HEK293 (cell line): ENCODE data around the gene CYP4Z1.

Experiments used
- KLF1 ChIP-seq: fragments of 450-650 bp; formaldehyde crosslinking; IDR thresholded peaks from 2 replicates; pipeline ENCODE4 v1.5.1; 2016; ENCODE audit warnings: missing biosample characterization, missing genetic modification characterization
- KLF17 ChIP-seq: fragments of 450-650 bp; formaldehyde crosslinking; IDR thresholded peaks from 2 replicates; pipeline ENCODE4 v1.5.1; 2016; ENCODE audit warnings: missing biosample characterization, missing genetic modification characterization
- MYNN ChIP-seq: fragments of 450-650 bp; formaldehyde crosslinking; IDR thresholded peaks from 2 replicates; pipeline ENCODE4 v1.5.1; 2016; ENCODE audit warnings: missing biosample characterization, missing genetic modification characterization, borderline replicate concordance
- SALL2 ChIP-seq: fragments of 450-650 bp; formaldehyde crosslinking; IDR thresholded peaks from 2 replicates; pipeline ENCODE4 v1.5.0; 2017; ENCODE audit warnings: missing biosample characterization, mild to moderate bottlenecking, missing genetic modification characterization, borderline replicate concordance
- SCRT1 ChIP-seq: fragments of 450-650 bp; formaldehyde crosslinking; IDR thresholded peaks from 2 replicates; pipeline ENCODE4 v1.5.1; 2016; ENCODE audit warnings: missing biosample characterization, missing genetic modification characterization, borderline replicate concordance
- YY2 ChIP-seq: fragments of 450-650 bp; formaldehyde crosslinking; IDR thresholded peaks from 2 replicates; pipeline ENCODE4 v1.5.1; 2016; ENCODE audit warnings: missing biosample characterization, missing genetic modification characterization
- ZBTB20 ChIP-seq: fragments of 450-650 bp; formaldehyde crosslinking; IDR thresholded peaks from 2 replicates; pipeline ENCODE4 v1.5.1; 2016; ENCODE audit warnings: missing biosample characterization, missing genetic modification characterization
- ZBTB21 ChIP-seq: fragments of 450-650 bp; formaldehyde crosslinking; IDR thresholded peaks from 2 replicates; pipeline ENCODE4 v1.5.1; 2017; ENCODE audit warnings: missing biosample characterization, missing genetic modification characterization
- ZBTB48 ChIP-seq: fragments of 450-650 bp; formaldehyde crosslinking; IDR thresholded peaks from 2 replicates; pipeline ENCODE4 v1.5.1; 2016; ENCODE audit warnings: missing biosample characterization, missing genetic modification characterization
- ZFHX2 ChIP-seq: fragments of 450-650 bp; formaldehyde crosslinking; conservative IDR thresholded peaks from 2 replicates; pipeline ENCODE4 v1.5.1; 2016; ENCODE audit warnings: missing biosample characterization, missing genetic modification characterization
- ZFP69B ChIP-seq: fragments of 450-650 bp; formaldehyde crosslinking; IDR thresholded peaks from 2 replicates; pipeline ENCODE4 v1.5.1; 2016; ENCODE audit warnings: missing biosample characterization, missing genetic modification characterization
- ZNF112 ChIP-seq: fragments of 450-650 bp; formaldehyde crosslinking; IDR thresholded peaks from 2 replicates; pipeline ENCODE4 v1.5.0; 2017; ENCODE audit warnings: missing biosample characterization, missing genetic modification characterization
- ZNF157 ChIP-seq: fragments of 450-650 bp; formaldehyde crosslinking; IDR thresholded peaks from 2 replicates; pipeline ENCODE4 v1.5.1; 2016; ENCODE audit warnings: missing biosample characterization, missing genetic modification characterization
- ZNF184 ChIP-seq: fragments of 450-650 bp; IDR thresholded peaks from 2 replicates; pipeline ENCODE4 v1.5.1; 2018; ENCODE audit warnings: missing biosample characterization, mild to moderate bottlenecking, missing genetic modification characterization
- ZNF214 ChIP-seq: fragments of 450-650 bp; formaldehyde crosslinking; IDR thresholded peaks from 2 replicates; pipeline ENCODE4 v1.5.1; 2017; ENCODE audit warnings: missing biosample characterization, mild to moderate bottlenecking, missing genetic modification characterization, borderline replicate concordance
- ZNF266 ChIP-seq: fragments of 450-650 bp; formaldehyde crosslinking; IDR thresholded peaks from 2 replicates; pipeline ENCODE4 v1.5.1; 2016; ENCODE audit warnings: missing biosample characterization, missing genetic modification characterization, low read depth
- ZNF311 ChIP-seq: fragments of 450-650 bp; formaldehyde crosslinking; IDR thresholded peaks from 2 replicates; pipeline ENCODE4 v1.5.1; 2017; ENCODE audit warnings: missing biosample characterization, missing genetic modification characterization, borderline replicate concordance
- ZNF391 ChIP-seq: fragments of 450-650 bp; formaldehyde crosslinking; IDR thresholded peaks from 2 replicates; pipeline ENCODE4 v1.5.1; 2016; ENCODE audit warnings: low read depth, missing biosample characterization, missing genetic modification characterization, borderline replicate concordance
- ZNF426 ChIP-seq: fragments of 450-650 bp; formaldehyde crosslinking; IDR thresholded peaks from 2 replicates; pipeline ENCODE4 v1.5.1; 2017; ENCODE audit warnings: missing biosample characterization, missing genetic modification characterization, mild to moderate bottlenecking, inconsistent platforms, moderate library complexity
- ZNF433 ChIP-seq: fragments of 450-650 bp; formaldehyde crosslinking; IDR thresholded peaks from 2 replicates; pipeline ENCODE4 v1.5.1; 2016; ENCODE audit warnings: missing biosample characterization, missing genetic modification characterization, low read depth
- ZNF510 ChIP-seq: fragments of 450-650 bp; formaldehyde crosslinking; IDR thresholded peaks from 2 replicates; pipeline ENCODE4 v1.5.1; 2018; ENCODE audit warnings: mild to moderate bottlenecking, missing genetic modification characterization, missing biosample characterization; ENCODE audit not compliant: insufficient replicate concordance
- ZNF514 ChIP-seq: fragments of 450-650 bp; formaldehyde crosslinking; IDR thresholded peaks from 2 replicates; pipeline ENCODE4 v1.5.1; 2016; ENCODE audit warnings: missing biosample characterization, missing genetic modification characterization
- ZNF529 ChIP-seq: fragments of 450-650 bp; formaldehyde crosslinking; IDR thresholded peaks from 2 replicates; pipeline ENCODE4 v1.5.1; 2017; ENCODE audit warnings: missing genetic modification characterization, missing biosample characterization; ENCODE audit not compliant: insufficient replicate concordance
- ZNF548 ChIP-seq: fragments of 450-650 bp; formaldehyde crosslinking; IDR thresholded peaks from 2 replicates; pipeline ENCODE4 v1.5.1; 2016; ENCODE audit warnings: missing biosample characterization, missing genetic modification characterization
- ZNF561 ChIP-seq: fragments of 450-650 bp; IDR thresholded peaks from 2 replicates; pipeline ENCODE4 v1.5.1; 2018; ENCODE audit warnings: missing biosample characterization, missing genetic modification characterization, borderline replicate concordance
- ZNF571 ChIP-seq: fragments of 450-650 bp; formaldehyde crosslinking; IDR thresholded peaks from 2 replicates; pipeline ENCODE4 v1.5.0; 2017; ENCODE audit warnings: missing biosample characterization, missing genetic modification characterization
- ZNF596 ChIP-seq: fragments of 450-650 bp; IDR thresholded peaks from 2 replicates; pipeline ENCODE4 v1.5.0; 2018; ENCODE audit warnings: missing biosample characterization, mild to moderate bottlenecking, missing genetic modification characterization, moderate library complexity
- ZNF600 ChIP-seq: fragments of 450-650 bp; formaldehyde crosslinking; IDR thresholded peaks from 2 replicates; pipeline ENCODE4 v1.5.1; 2016; ENCODE audit warnings: missing biosample characterization, missing genetic modification characterization
- ZNF626 ChIP-seq: fragments of 450-650 bp; sonication (Bioruptor Pico); formaldehyde crosslinking; IDR thresholded peaks from 2 replicates; pipeline ENCODE4 v1.5.1; 2018; ENCODE audit warnings: missing biosample characterization, missing genetic modification characterization, inconsistent platforms
- ZNF701 ChIP-seq: fragments of 450-650 bp; formaldehyde crosslinking; IDR thresholded peaks from 2 replicates; pipeline ENCODE4 v1.5.1; 2016; ENCODE audit warnings: missing biosample characterization, missing genetic modification characterization
- TF ChIP-seq, protein P1 (sequence below): fragments of 450-650 bp; formaldehyde crosslinking; IDR thresholded peaks from 2 replicates; pipeline ENCODE4 v1.5.1; 2017; ENCODE audit warnings: missing biosample characterization, missing genetic modification characterization
- TF ChIP-seq, protein P2 (sequence below): fragments of 450-650 bp; formaldehyde crosslinking; IDR thresholded peaks from 2 replicates; pipeline ENCODE4 v1.5.1; 2016; ENCODE audit warnings: missing biosample characterization, missing genetic modification characterization
- TF ChIP-seq, protein P3 (sequence below): fragments of 450-650 bp; formaldehyde crosslinking; IDR thresholded peaks from 2 replicates; pipeline ENCODE4 v1.5.1; 2017; ENCODE audit warnings: missing biosample characterization, missing genetic modification characterization
- TF ChIP-seq, protein P4 (sequence below): fragments of 450-650 bp; formaldehyde crosslinking; IDR thresholded peaks from 2 replicates; pipeline ENCODE4 v1.5.1; 2017; ENCODE audit warnings: missing biosample characterization, missing genetic modification characterization

CYP4Z1 gene

DNA sequence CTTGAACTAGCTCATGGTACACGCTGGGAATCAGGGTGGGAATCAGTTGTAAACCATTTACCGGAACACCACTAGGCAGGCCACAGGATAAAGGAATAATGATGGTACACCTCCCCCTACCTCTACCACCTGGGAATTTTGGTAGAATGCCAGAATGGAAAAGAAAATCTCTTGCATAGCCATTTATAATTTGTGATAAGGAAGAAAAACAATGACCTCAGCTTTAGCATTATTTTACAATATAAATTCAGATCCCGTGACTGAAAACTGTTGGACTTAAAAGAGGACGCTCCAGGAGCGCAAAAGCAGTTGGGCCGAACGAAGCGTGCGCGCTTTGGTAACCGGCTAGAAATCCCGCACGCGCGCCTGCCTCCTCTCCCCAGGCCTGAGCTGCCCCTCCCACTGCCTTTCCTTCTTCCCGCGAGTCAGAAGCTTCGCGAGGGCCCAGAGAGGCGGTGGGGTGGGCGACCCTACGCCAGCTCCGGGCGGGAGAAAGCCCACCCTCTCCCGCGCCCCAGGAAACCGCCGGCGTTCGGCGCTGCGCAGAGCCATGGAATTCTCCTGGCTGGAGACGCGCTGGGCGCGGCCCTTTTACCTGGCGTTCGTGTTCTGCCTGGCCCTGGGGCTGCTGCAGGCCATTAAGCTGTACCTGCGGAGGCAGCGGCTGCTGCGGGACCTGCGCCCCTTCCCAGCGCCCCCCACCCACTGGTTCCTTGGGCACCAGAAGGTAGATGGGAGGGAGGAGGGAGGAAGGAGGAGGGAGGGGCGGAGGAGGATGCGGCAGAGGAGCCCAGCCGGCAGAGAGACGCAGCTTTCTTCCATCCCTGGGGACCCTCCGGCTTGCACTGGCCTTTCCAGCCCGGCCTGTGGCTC, 43.5 kb upstream of the CYP4Z1 start, which contains the start of gene CYP4X1 (continued):
- TF ChIP-seq ZNF701 (tag by site-specific recombination) (no peak), ZNF184 (tag by site-specific recombination) (peak; percentile 65; the same call in 1 of the 2 replicates), KLF1 (tag by site-specific recombination) (peak; percentile 23; the same call in 1 of the 2 replicates), ZNF311 (tag by site-specific recombination) (no peak), ZNF426 (no peak), ZNF561 (tag by site-specific recombination) (0 out of 2 replicates have a peak, but pooled peaks have one; percentile 34), ZNF391 (tag by site-specific recombination) (no peak), ZBTB20 (tag by site-specific recombination) (peak; percentile 77), ZNF433 (tag by site-specific recombination) (no peak), ZNF214 (tag by site-specific recombination) (no peak), SALL2 (tag by site-specific recombination) (no peak), ZNF548 (tag by site-specific recombination) (no peak), ZFP69B (tag by site-specific recombination) (peak; percentile 78; the same call in 1 of the 2 replicates), MYNN (tag by site-specific recombination) (no peak), ZNF571 (tag by site-specific recombination) (no peak), ZNF510 (tag by site-specific recombination) (no peak), ZNF600 (0 out of 2 replicates have a peak, but pooled peaks have one; percentile 34), ZNF596 (no peak; the same call in 1 of the 2 replicates), ZNF529 (tag by site-specific recombination) (no peak), ZBTB48 (tag by site-specific recombination) (peak; percentile 54; the same call in 1 of the 2 replicates), YY2 (tag by site-specific recombination) (no peak; the same call in 1 of the 2 replicates), ZNF266 (tag by site-specific recombination) (no peak), ZNF112 (tag by site-specific recombination) (no peak), SCRT1 (tag by site-specific recombination) (peak; percentile 30; the same call in 1 of the 2 replicates), ZFHX2 (tag by site-specific recombination) (peak; percentile 84), ZNF514 (no peak), ZNF157 (tag by site-specific recombination) (no peak), ZBTB21 (peak; percentile 76), KLF17 (tag by site-specific recombination) (no peak), ZNF626 (tag by site-specific recombination) (no peak)
- TF ChIP-seq, protein P1, sequence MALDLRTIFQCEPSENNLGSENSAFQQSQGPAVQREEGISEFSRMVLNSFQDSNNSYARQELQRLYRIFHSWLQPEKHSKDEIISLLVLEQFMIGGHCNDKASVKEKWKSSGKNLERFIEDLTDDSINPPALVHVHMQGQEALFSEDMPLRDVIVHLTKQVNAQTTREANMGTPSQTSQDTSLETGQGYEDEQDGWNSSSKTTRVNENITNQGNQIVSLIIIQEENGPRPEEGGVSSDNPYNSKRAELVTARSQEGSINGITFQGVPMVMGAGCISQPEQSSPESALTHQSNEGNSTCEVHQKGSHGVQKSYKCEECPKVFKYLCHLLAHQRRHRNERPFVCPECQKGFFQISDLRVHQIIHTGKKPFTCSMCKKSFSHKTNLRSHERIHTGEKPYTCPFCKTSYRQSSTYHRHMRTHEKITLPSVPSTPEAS (tag by site-specific recombination), result no peak
- TF ChIP-seq, protein P2, sequence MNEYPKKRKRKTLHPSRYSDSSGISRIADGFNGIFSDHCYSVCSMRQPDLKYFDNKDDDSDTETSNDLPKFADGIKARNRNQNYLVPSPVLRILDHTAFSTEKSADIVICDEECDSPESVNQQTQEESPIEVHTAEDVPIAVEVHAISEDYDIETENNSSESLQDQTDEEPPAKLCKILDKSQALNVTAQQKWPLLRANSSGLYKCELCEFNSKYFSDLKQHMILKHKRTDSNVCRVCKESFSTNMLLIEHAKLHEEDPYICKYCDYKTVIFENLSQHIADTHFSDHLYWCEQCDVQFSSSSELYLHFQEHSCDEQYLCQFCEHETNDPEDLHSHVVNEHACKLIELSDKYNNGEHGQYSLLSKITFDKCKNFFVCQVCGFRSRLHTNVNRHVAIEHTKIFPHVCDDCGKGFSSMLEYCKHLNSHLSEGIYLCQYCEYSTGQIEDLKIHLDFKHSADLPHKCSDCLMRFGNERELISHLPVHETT, result 0 out of 2 replicates have a peak, but pooled peaks have one; percentile 17
- TF ChIP-seq, protein P3, sequence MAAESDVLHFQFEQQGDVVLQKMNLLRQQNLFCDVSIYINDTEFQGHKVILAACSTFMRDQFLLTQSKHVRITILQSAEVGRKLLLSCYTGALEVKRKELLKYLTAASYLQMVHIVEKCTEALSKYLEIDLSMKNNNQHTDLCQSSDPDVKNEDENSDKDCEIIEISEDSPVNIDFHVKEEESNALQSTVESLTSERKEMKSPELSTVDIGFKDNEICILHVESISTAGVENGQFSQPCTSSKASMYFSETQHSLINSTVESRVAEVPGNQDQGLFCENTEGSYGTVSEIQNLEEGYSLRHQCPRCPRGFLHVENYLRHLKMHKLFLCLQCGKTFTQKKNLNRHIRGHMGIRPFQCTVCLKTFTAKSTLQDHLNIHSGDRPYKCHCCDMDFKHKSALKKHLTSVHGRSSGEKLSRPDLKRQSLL, result no peak
- TF ChIP-seq, protein P4, sequence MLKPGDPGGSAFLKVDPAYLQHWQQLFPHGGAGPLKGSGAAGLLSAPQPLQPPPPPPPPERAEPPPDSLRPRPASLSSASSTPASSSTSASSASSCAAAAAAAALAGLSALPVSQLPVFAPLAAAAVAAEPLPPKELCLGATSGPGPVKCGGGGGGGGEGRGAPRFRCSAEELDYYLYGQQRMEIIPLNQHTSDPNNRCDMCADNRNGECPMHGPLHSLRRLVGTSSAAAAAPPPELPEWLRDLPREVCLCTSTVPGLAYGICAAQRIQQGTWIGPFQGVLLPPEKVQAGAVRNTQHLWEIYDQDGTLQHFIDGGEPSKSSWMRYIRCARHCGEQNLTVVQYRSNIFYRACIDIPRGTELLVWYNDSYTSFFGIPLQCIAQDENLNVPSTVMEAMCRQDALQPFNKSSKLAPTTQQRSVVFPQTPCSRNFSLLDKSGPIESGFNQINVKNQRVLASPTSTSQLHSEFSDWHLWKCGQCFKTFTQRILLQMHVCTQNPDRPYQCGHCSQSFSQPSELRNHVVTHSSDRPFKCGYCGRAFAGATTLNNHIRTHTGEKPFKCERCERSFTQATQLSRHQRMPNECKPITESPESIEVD (tag by site-specific recombination), result peak; percentile 90
